ENCODE results near the gene PHF21B.

Gene PHF21B

GRCh38 chr22:44884562-44884961, 125.2 kb downstream of the PHF21B start:
- no peak overlapping the region for H3K4me3 ChIP-seq (ENCODE audit: low read length)
- no peak overlapping the region for H3K9ac ChIP-seq (ENCODE audit: low read length)
- peaks cover 5% of the 10 kb centered on the region for H3K4me1 ChIP-seq (ENCODE audit: control insufficient read depth, low read depth, low read length)
- no peaks in the 10 kb centered on the region for H3K27me3 ChIP-seq (ENCODE audit: control insufficient read depth, insufficient read depth, low read length)
- no peak overlapping the region for H3K27ac ChIP-seq (ENCODE audit: low read length)
- peaks cover 23% of the 10 kb centered on the region for H3K36me3 ChIP-seq (ENCODE audit: control insufficient read depth, low read depth, low read length)
- H3K9me3 ChIP-seq (ENCODE audit: control insufficient read depth, low read depth, low read length) = no peaks in the 10 kb centered on the region

GRCh38 chr22:44883011-44883421, 126.8 kb downstream of the PHF21B start:
- Histone ChIP-seq H3K9ac (ENCODE audit: low read length) (no peak overlapping the region), H3K27me3 (ENCODE audit: control insufficient read depth, insufficient read depth, low read length) (no peaks in the 10 kb centered on the region), H3K4me3 (ENCODE audit: low read length) (no peak overlapping the region), H3K4me1 (ENCODE audit: control insufficient read depth, low read depth, low read length) (no peaks in the 10 kb centered on the region), H3K27ac (ENCODE audit: low read length) (no peak overlapping the region), H3K9me3 (ENCODE audit: control insufficient read depth, low read depth, low read length) (no peaks in the 10 kb centered on the region), H3K36me3 (ENCODE audit: control insufficient read depth, low read depth, low read length) (peaks cover 23% of the 10 kb centered on the region)

- Histone ChIP-seq H3K27ac (ENCODE audit: low read length) (no peak overlapping the region), H3K4me3 (ENCODE audit: low read length) (no peak overlapping the region)
These were observed 127.4 kb downstream of the PHF21B start for GRCh38 chr22:44882226-44882905.

GRCh38 chr22:44881624-44882023, 128.2 kb downstream of the PHF21B start:
- H3K9me3 ChIP-seq (ENCODE audit: control insufficient read depth, low read depth, low read length) = no peaks in the 10 kb centered on the region
- H3K4me3 ChIP-seq (ENCODE audit: low read length) = no peak overlapping the region
- no peaks in the 10 kb centered on the region for H3K4me1 ChIP-seq (ENCODE audit: control insufficient read depth, low read depth, low read length)
- no peak overlapping the region for H3K27ac ChIP-seq (ENCODE audit: low read length)
- H3K36me3 ChIP-seq (ENCODE audit: control insufficient read depth, low read depth, low read length) = peaks cover 23% of the 10 kb centered on the region
- no peaks in the 10 kb centered on the region for H3K27me3 ChIP-seq (ENCODE audit: control insufficient read depth, insufficient read depth, low read length)
- H3K9ac ChIP-seq (ENCODE audit: low read length) = no peak overlapping the region

More at GRCh38 chr22:44882226-44882905, 127.4 kb downstream of the PHF21B start:
- Histone ChIP-seq H3K36me3 (ENCODE audit: control insufficient read depth, low read depth, low read length) (peaks cover 23% of the 10 kb centered on the region), H3K9ac (ENCODE audit: low read length) (no peak overlapping the region), H3K4me1 (ENCODE audit: control insufficient read depth, low read depth, low read length) (no peaks in the 10 kb centered on the region), H3K9me3 (ENCODE audit: control insufficient read depth, low read depth, low read length) (no peaks in the 10 kb centered on the region), H3K27me3 (ENCODE audit: control insufficient read depth, insufficient read depth, low read length) (no peaks in the 10 kb centered on the region)

GRCh38 chr22:44880610-44881290, 129.1 kb downstream of the PHF21B start:
- H3K27me3 ChIP-seq (ENCODE audit: control insufficient read depth, insufficient read depth, low read length) = no peaks in the 10 kb centered on the region
- H3K4me1 ChIP-seq (ENCODE audit: control insufficient read depth, low read depth, low read length) = no peaks in the 10 kb centered on the region
- no peak overlapping the region for H3K9ac ChIP-seq (ENCODE audit: low read length)
- H3K36me3 ChIP-seq (ENCODE audit: control insufficient read depth, low read depth, low read length) = peaks cover 23% of the 10 kb centered on the region
- no peak overlapping the region for H3K27ac ChIP-seq (ENCODE audit: low read length)
- no peaks in the 10 kb centered on the region for H3K9me3 ChIP-seq (ENCODE audit: control insufficient read depth, low read depth, low read length)
- no peak overlapping the region for H3K4me3 ChIP-seq (ENCODE audit: low read length)

- no peak overlapping the region for H3K27ac ChIP-seq (ENCODE audit: low read length)
- no peaks in the 10 kb centered on the region for H3K27me3 ChIP-seq (ENCODE audit: control insufficient read depth, insufficient read depth, low read length)
- H3K9me3 ChIP-seq (ENCODE audit: control insufficient read depth, low read depth, low read length) = no peaks in the 10 kb centered on the region
- H3K9ac ChIP-seq (ENCODE audit: low read length) = no peak overlapping the region
- H3K36me3 ChIP-seq (ENCODE audit: control insufficient read depth, low read depth, low read length) = peaks cover 19% of the 10 kb centered on the region
- H3K4me1 ChIP-seq (ENCODE audit: control insufficient read depth, low read depth, low read length) = no peaks in the 10 kb centered on the region
- no peak overlapping the region for H3K4me3 ChIP-seq (ENCODE audit: low read length)
These were observed 130.5 kb downstream of the PHF21B start for GRCh38 chr22:44879301-44879680.

- H3K9me3 ChIP-seq (ENCODE audit: control insufficient read depth, low read depth, low read length) = no peaks in the 10 kb centered on the region
- H3K27me3 ChIP-seq (ENCODE audit: control insufficient read depth, insufficient read depth, low read length) = no peaks in the 10 kb centered on the region
These were observed 131.1 kb downstream of the PHF21B start for GRCh38 chr22:44878483-44879300.

GRCh38 chr22:44876921-44877320, 132.9 kb downstream of the PHF21B start:
- Histone ChIP-seq H3K9me3 (ENCODE audit: control insufficient read depth, low read depth, low read length) (no peaks in the 10 kb centered on the region), H3K27ac (ENCODE audit: low read length) (no peak overlapping the region), H3K27me3 (ENCODE audit: control insufficient read depth, insufficient read depth, low read length) (no peaks in the 10 kb centered on the region), H3K4me1 (ENCODE audit: control insufficient read depth, low read depth, low read length) (no peaks in the 10 kb centered on the region), H3K36me3 (ENCODE audit: control insufficient read depth, low read depth, low read length) (peaks cover 8% of the 10 kb centered on the region), H3K9ac (ENCODE audit: low read length) (no peak overlapping the region), H3K4me3 (ENCODE audit: low read length) (no peak overlapping the region)

More at GRCh38 chr22:44878483-44879300, 131.1 kb downstream of the PHF21B start:
- H3K27ac ChIP-seq (ENCODE audit: low read length) = no peak overlapping the region
- peaks cover 19% of the 10 kb centered on the region for H3K36me3 ChIP-seq (ENCODE audit: control insufficient read depth, low read depth, low read length)
- H3K4me3 ChIP-seq (ENCODE audit: low read length) = no peak overlapping the region
- H3K9ac ChIP-seq (ENCODE audit: low read length) = no peak overlapping the region
- H3K4me1 ChIP-seq (ENCODE audit: control insufficient read depth, low read depth, low read length) = no peaks in the 10 kb centered on the region

GRCh38 chr22:44871782-44872181, 138.0 kb downstream of the PHF21B start:
- peaks cover 10% of the 10 kb centered on the region for H3K4me1 ChIP-seq (ENCODE audit: control insufficient read depth, low read depth, low read length)
- H3K27me3 ChIP-seq (ENCODE audit: control insufficient read depth, insufficient read depth, low read length) = no peaks in the 10 kb centered on the region
- no peaks in the 10 kb centered on the region for H3K36me3 ChIP-seq (ENCODE audit: control insufficient read depth, low read depth, low read length)
- no peak overlapping the region for H3K27ac ChIP-seq (ENCODE audit: low read length)
- no peak overlapping the region for H3K9ac ChIP-seq (ENCODE audit: low read length)
- no peaks in the 10 kb centered on the region for H3K9me3 ChIP-seq (ENCODE audit: control insufficient read depth, low read depth, low read length)
- no peak overlapping the region for H3K4me3 ChIP-seq (ENCODE audit: low read length)

GRCh38 chr22:44870021-44870420, 139.8 kb downstream of the PHF21B start:
- no peaks in the 10 kb centered on the region for H3K9me3 ChIP-seq (ENCODE audit: control insufficient read depth, low read depth, low read length)
- no peaks in the 10 kb centered on the region for H3K27me3 ChIP-seq (ENCODE audit: control insufficient read depth, insufficient read depth, low read length)
- peaks cover 10% of the 10 kb centered on the region for H3K4me1 ChIP-seq (ENCODE audit: control insufficient read depth, low read depth, low read length)
- H3K27ac ChIP-seq (ENCODE audit: low read length) = no peak overlapping the region
- H3K9ac ChIP-seq (ENCODE audit: low read length) = no peak overlapping the region
- no peaks in the 10 kb centered on the region for H3K36me3 ChIP-seq (ENCODE audit: control insufficient read depth, low read depth, low read length)
- no peak overlapping the region for H3K4me3 ChIP-seq (ENCODE audit: low read length)

GRCh38 chr22:44869196-44869595, 140.6 kb downstream of the PHF21B start:
- H3K4me3 ChIP-seq (ENCODE audit: low read length) = no peak overlapping the region
- H3K9ac ChIP-seq (ENCODE audit: low read length) = no peak overlapping the region
- H3K4me1 ChIP-seq (ENCODE audit: control insufficient read depth, low read depth, low read length) = peaks cover 10% of the 10 kb centered on the region
- no peaks in the 10 kb centered on the region for H3K27me3 ChIP-seq (ENCODE audit: control insufficient read depth, insufficient read depth, low read length)
- no peaks in the 10 kb centered on the region for H3K36me3 ChIP-seq (ENCODE audit: control insufficient read depth, low read depth, low read length)
- no peaks in the 10 kb centered on the region for H3K9me3 ChIP-seq (ENCODE audit: control insufficient read depth, low read depth, low read length)
- H3K27ac ChIP-seq (ENCODE audit: low read length) = no peak overlapping the region
